Karpas-422 (cell line): ENCODE results near the gene RCAN3. TPM values are rescaled to one million over a fixed set of nuclear protein-coding genes. Genes with fewer than 3 reads are reported as not detected.
"Not testable (repeated sequence)": the region's sequence is repeated elsewhere in the genome, so short reads cannot be mapped to it uniquely, and the experiment has no call there.

ENCODE experiments used
- DNase-seq: peaks from one replicate; pipeline ENCODE4 v3.0.0-alpha.2; 2015
- H2AFZ ChIP-seq: fragments of 200-600 bp; sonication (generic); 2 replicates; pipeline ENCODE4 v1.6.1; 2014; ENCODE audit warnings: antibody characterized with exemption, low read length, mixed read lengths
- H3K27ac ChIP-seq: fragments of 200-600 bp; sonication (generic); 2 replicates; pipeline ENCODE4 v1.5.1; 2014; ENCODE audit warnings: mild to moderate bottlenecking, low read length, moderate library complexity
- H3K27me3 ChIP-seq: fragments of 200-600 bp; sonication (generic); 2 replicates; pipeline ENCODE4 v1.6.1; 2014; ENCODE audit warnings: low read length, mixed read lengths
- H3K36me3 ChIP-seq: fragments of 200-600 bp; sonication (generic); 2 replicates; pipeline ENCODE4 v1.6.1; 2014; ENCODE audit warnings: low read length, mixed read lengths; ENCODE audit not compliant: insufficient read depth
- H3K4me1 ChIP-seq: fragments of 200-600 bp; sonication (generic); 2 replicates; pipeline ENCODE4 v1.6.1; 2014; ENCODE audit warnings: mild to moderate bottlenecking, low read length, mixed read lengths
- H3K4me2 ChIP-seq: fragments of 200-600 bp; sonication (generic); 2 replicates; pipeline ENCODE4 v1.6.1; 2014; ENCODE audit warnings: low read length, low read depth, mild to moderate bottlenecking; ENCODE audit not compliant: poor library complexity, severe bottlenecking
- H3K4me3 ChIP-seq: fragments of 200-600 bp; sonication (generic); 2 replicates; pipeline ENCODE4 v1.5.1; 2014; ENCODE audit warnings: mild to moderate bottlenecking, antibody characterized with exemption, low read length, mixed read lengths
- H3K79me2 ChIP-seq: fragments of 200-600 bp; sonication (generic); 2 replicates; pipeline ENCODE4 v1.6.1; 2014; ENCODE audit warnings: mild to moderate bottlenecking, low read length, mixed read lengths
- H3K9ac ChIP-seq: fragments of 200-600 bp; sonication (generic); 2 replicates; pipeline ENCODE4 v1.6.0; 2014; ENCODE audit warnings: low read length
- H3K9me2 ChIP-seq: fragments of 200-600 bp; sonication (generic), shearing (Covaris generic); replicated peaks from 2 replicates; pipeline ENCODE4 v1.6.0; 2014; ENCODE audit warnings: mild to moderate bottlenecking, low read length, moderate library complexity; ENCODE audit not compliant: insufficient read depth
- H3K9me3 ChIP-seq: fragments of 300-700, 200-600 bp; sonication (generic); 2 replicates; pipeline ENCODE4 v1.6.1; 2014; ENCODE audit warnings: low read length, mixed read lengths
- H4K20me1 ChIP-seq: fragments of 200-600 bp; sonication (generic); 2 replicates; pipeline ENCODE4 v1.6.1; 2014; ENCODE audit warnings: mild to moderate bottlenecking, antibody characterized with exemption, low read length, low read depth; ENCODE audit not compliant: insufficient read depth
- total RNA-seq: library from RNA; depleted of rRNA; stranded (reverse); fragments of >200 nt; shearing (Covaris generic); gene quantifications from 2 replicates; pipeline ENCODE4 v1.2.3, GENCODE V29; 2014; ENCODE audit warnings: low replicate concordance

RCAN3 gene
- total RNA-seq, 1 experiment from 2014 or later: 4.8 TPM

GRCh38 chr1:24477309-24477708 is 25.3 kb upstream of the RCAN3 start:
- no peak overlapping the region for H3K4me2 ChIP-seq
- no peaks in the 10 kb centered on the region for H3K9me3 ChIP-seq
- no peak overlapping the region for H3K4me3 ChIP-seq
- no peaks in the 10 kb centered on the region for H3K27me3 ChIP-seq
- H3K9me2 ChIP-seq: no peaks in the 10 kb centered on the region
- no peak for DNase-seq
- H4K20me1 ChIP-seq: no peaks in the 10 kb centered on the region
- H3K9ac ChIP-seq: no peak overlapping the region
- H3K79me2 ChIP-seq: no peaks in the 10 kb centered on the region
- H3K36me3 ChIP-seq: no peaks in the 10 kb centered on the region
- H3K4me1 ChIP-seq: peaks cover 5% of the 10 kb centered on the region; the same call in 1 of the 2 replicates
- H2AFZ ChIP-seq: no peak overlapping the region
- no peak overlapping the region for H3K27ac ChIP-seq

- Histone ChIP-seq H2AFZ (no peak overlapping the region), H3K27me3 (no peaks in the 10 kb centered on the region), H3K4me1 (peaks cover 5% of the 10 kb centered on the region; the same call in 1 of the 2 replicates), H3K4me2 (no peak overlapping the region), H4K20me1 (no peaks in the 10 kb centered on the region), H3K36me3 (no peaks in the 10 kb centered on the region), H3K79me2 (no peaks in the 10 kb centered on the region), H3K27ac (no peak overlapping the region), H3K9me2 (no peaks in the 10 kb centered on the region), H3K4me3 (no peak overlapping the region), H3K9me3 (no peaks in the 10 kb centered on the region), H3K9ac (no peak overlapping the region)
- no peak for DNase-seq
Observed at GRCh38 chr1:24481101-24481500, 21.5 kb upstream of the RCAN3 start.

- Histone ChIP-seq H3K4me2 (no peak overlapping the region), H3K4me1 (peaks cover 5% of the 10 kb centered on the region; the same call in 1 of the 2 replicates), H2AFZ (no peak overlapping the region), H3K9me3 (no peaks in the 10 kb centered on the region), H3K9ac (no peak overlapping the region), H3K36me3 (no peaks in the 10 kb centered on the region), H3K27ac (no peak overlapping the region), H4K20me1 (no peaks in the 10 kb centered on the region), H3K79me2 (no peaks in the 10 kb centered on the region), H3K4me3 (no peak overlapping the region), H3K27me3 (no peaks in the 10 kb centered on the region), H3K9me2 (no peaks in the 10 kb centered on the region)
- DNase-seq: no peak
Observed at GRCh38 chr1:24481843-24482610, 20.6 kb upstream of the RCAN3 start.

GRCh38 chr1:24483441-24483840 is 19.2 kb upstream of the RCAN3 start:
- no peaks in the 10 kb centered on the region for H3K9me2 ChIP-seq
- DNase-seq: no peak
- H3K36me3 ChIP-seq: no peaks in the 10 kb centered on the region
- no peaks in the 10 kb centered on the region for H4K20me1 ChIP-seq
- no peak overlapping the region for H3K27ac ChIP-seq
- no peaks in the 10 kb centered on the region for H3K27me3 ChIP-seq
- peaks cover 5% of the 10 kb centered on the region; the same call in 1 of the 2 replicates for H3K4me1 ChIP-seq
- H3K79me2 ChIP-seq: no peaks in the 10 kb centered on the region
- H3K4me3 ChIP-seq: no peak overlapping the region
- no peaks in the 10 kb centered on the region for H3K9me3 ChIP-seq
- no peak overlapping the region for H2AFZ ChIP-seq
- no peak overlapping the region for H3K9ac ChIP-seq
- H3K4me2 ChIP-seq: no peak overlapping the region

- Histone ChIP-seq H3K4me1 (peaks cover 5% of the 10 kb centered on the region; the same call in 1 of the 2 replicates), H3K4me2 (no peak overlapping the region), H3K9ac (no peak overlapping the region), H3K79me2 (no peaks in the 10 kb centered on the region), H3K9me3 (no peaks in the 10 kb centered on the region), H3K27ac (no peak overlapping the region), H3K27me3 (no peaks in the 10 kb centered on the region), H3K9me2 (no peaks in the 10 kb centered on the region), H2AFZ (no peak overlapping the region), H3K4me3 (no peak overlapping the region), H4K20me1 (no peaks in the 10 kb centered on the region), H3K36me3 (no peaks in the 10 kb centered on the region)
- DNase-seq: no peak
Observed at GRCh38 chr1:24484199-24484598, 18.4 kb upstream of the RCAN3 start.

GRCh38 chr1:24486331-24487065 is 16.1 kb upstream of the RCAN3 start:
- Histone ChIP-seq H3K9me2 (no peaks in the 10 kb centered on the region), H3K79me2 (no peaks in the 10 kb centered on the region), H3K36me3 (no peaks in the 10 kb centered on the region), H3K9me3 (no peaks in the 10 kb centered on the region), H4K20me1 (no peaks in the 10 kb centered on the region), H3K4me1 (no peaks in the 10 kb centered on the region), H3K27ac (no peak overlapping the region), H3K9ac (no peak overlapping the region), H3K27me3 (no peaks in the 10 kb centered on the region), H3K4me2 (no peak overlapping the region), H2AFZ (no peak overlapping the region), H3K4me3 (no peak overlapping the region)
- no peak for DNase-seq

- H3K4me2 ChIP-seq: no peak overlapping the region
- H3K27me3 ChIP-seq: no peaks in the 10 kb centered on the region
- no peak overlapping the region for H3K9ac ChIP-seq
- no peak overlapping the region for H2AFZ ChIP-seq
- no peaks in the 10 kb centered on the region for H3K79me2 ChIP-seq
- no peak for DNase-seq
- H3K27ac ChIP-seq: no peak overlapping the region
- no peak overlapping the region for H3K4me3 ChIP-seq
- no peaks in the 10 kb centered on the region for H3K4me1 ChIP-seq
- H3K9me2 ChIP-seq: no peaks in the 10 kb centered on the region
- H3K36me3 ChIP-seq: no peaks in the 10 kb centered on the region
- no peaks in the 10 kb centered on the region for H4K20me1 ChIP-seq
- no peaks in the 10 kb centered on the region for H3K9me3 ChIP-seq
Observed at GRCh38 chr1:24487455-24487854, 15.2 kb upstream of the RCAN3 start.

- not testable (repeated sequence) for H3K9me3 ChIP-seq, DNase-seq, H3K27me3 ChIP-seq, H3K36me3 ChIP-seq, H2AFZ ChIP-seq, H3K27ac ChIP-seq, H3K4me2 ChIP-seq, H3K4me1 ChIP-seq, H3K4me3 ChIP-seq, H3K79me2 ChIP-seq, H3K9ac ChIP-seq, H3K9me2 ChIP-seq, H4K20me1 ChIP-seq
Observed at GRCh38 chr1:24488159-24488558, 14.5 kb upstream of the RCAN3 start.
